Spleen (tissue), 7 donors: Measurements from ENCODE around the gene RP9.

Experiments
- POLR2A ChIP-seq, 3 donors: fragments of 450-650 bp; IDR thresholded peaks; one replicate each; pipeline ENCODE4 v1.5.1; 2017; ENCODE audit warnings: antibody characterized with exemption in 3 of 3, mild to moderate bottlenecking in 1 of 3
- POLR2AphosphoS5 ChIP-seq, 3 donors: sonication (generic); formaldehyde crosslinking; IDR thresholded peaks; one replicate each; pipeline ENCODE4 v1.5.1; 2017; ENCODE audit warnings: antibody characterized with exemption in 3 of 3
- TF ChIP-seq, protein P1 (sequence below), 11 experiments: fragments of 200-600 bp in 7 of 11; fragments of 450-650 bp in 4 of 11; sonication (generic) in 4 of 11; IDR thresholded peaks in 8 of 11; conservative IDR thresholded peaks in 3 of 11; 1 replicate in 7 of 11; 2 replicates in 4 of 11; pipeline versions ENCODE4 v1.4.0 to v1.8.0; 2016 to 2021; ENCODE audit warnings: antibody characterized with exemption in 11 of 11, inconsistent platforms in 4 of 11, mild to moderate bottlenecking in 1 of 11
- donor health status: DM: no; HTN: no; CAD: no; lungs with moderate emphysema.
- donor health status: DM: no; HTN: no; CAD: no.
- donor health status: DM: no; HTN: no; CAD: no.

DNA sequence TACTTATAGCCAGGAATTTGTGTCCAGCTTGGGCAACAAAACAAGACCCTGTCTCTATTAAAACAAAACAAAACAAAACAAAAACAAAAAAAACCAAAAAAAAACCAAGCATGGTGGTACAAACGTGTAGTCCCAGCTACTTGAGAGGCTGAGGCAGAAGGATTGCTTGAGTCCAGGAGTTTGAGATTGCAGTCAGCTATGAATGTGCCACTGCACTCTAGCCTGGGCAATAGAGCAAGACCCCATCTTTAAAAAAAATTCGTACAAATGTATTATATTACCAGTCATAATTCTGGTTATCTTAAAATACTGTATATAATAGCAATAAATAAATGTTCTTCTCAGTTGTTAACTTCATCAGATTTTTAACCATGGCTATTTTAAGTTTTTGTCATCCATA, 17.9 kb upstream of the RP9 start:
- TF ChIP-seq POLR2AphosphoS5 (IDR thresholded peaks at IDR 0.05) = no peak
- TF ChIP-seq POLR2A (IDR thresholded peaks at IDR 0.05) = no peak
- TF ChIP-seq, protein P1, sequence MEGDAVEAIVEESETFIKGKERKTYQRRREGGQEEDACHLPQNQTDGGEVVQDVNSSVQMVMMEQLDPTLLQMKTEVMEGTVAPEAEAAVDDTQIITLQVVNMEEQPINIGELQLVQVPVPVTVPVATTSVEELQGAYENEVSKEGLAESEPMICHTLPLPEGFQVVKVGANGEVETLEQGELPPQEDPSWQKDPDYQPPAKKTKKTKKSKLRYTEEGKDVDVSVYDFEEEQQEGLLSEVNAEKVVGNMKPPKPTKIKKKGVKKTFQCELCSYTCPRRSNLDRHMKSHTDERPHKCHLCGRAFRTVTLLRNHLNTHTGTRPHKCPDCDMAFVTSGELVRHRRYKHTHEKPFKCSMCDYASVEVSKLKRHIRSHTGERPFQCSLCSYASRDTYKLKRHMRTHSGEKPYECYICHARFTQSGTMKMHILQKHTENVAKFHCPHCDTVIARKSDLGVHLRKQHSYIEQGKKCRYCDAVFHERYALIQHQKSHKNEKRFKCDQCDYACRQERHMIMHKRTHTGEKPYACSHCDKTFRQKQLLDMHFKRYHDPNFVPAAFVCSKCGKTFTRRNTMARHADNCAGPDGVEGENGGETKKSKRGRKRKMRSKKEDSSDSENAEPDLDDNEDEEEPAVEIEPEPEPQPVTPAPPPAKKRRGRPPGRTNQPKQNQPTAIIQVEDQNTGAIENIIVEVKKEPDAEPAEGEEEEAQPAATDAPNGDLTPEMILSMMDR (IDR thresholded peaks at IDR 0.05 in 8 of 11, conservative IDR thresholded peaks at IDR 0.05 in 3 of 11) = no peak
